A549 (cell line): ENCODE results near the gene GRIA2. TPM values are rescaled to one million over a fixed set of nuclear protein-coding genes. Genes with fewer than 3 reads are reported as not detected.

Source experiments
- ATAC-seq, 2 experiments: fragments of 200-7000 bp in 1 of 2; fragments of >200 bp in 1 of 2; cut with Nextera tagmentation in 1 of 2; cut with Tn5 transposase in 1 of 2; 3 replicates each; pipeline versions ENCODE4 v1.8.0 to v1.9.1; 2018 to 2020; ENCODE audit warnings: mild to moderate bottlenecking in 1 of 2, moderate library complexity in 1 of 2
- CTCF ChIA-PET: fragments of 300-600 bp; sonication (Branson Sonifier 250); formaldehyde crosslinking; extraction: SDS; loops from one replicate; lab custom pipeline; 2021; ENCODE audit warnings: antibody characterized with exemption, inconsistent platforms; lab: Yijun Ruan, JAX
- POLR2A ChIA-PET: fragments of 350-600 bp; formaldehyde crosslinking; extraction: SDS; loops from one replicate; lab custom pipeline; 2021; ENCODE audit warnings: antibody characterized with exemption, inconsistent platforms; lab: Yijun Ruan, JAX
- DNase-seq, 2 experiments: peaks; one replicate each; pipeline versions ENCODE4 v3.0.0 to v3.0.0-alpha.2; 2011 to 2016; ENCODE audit warnings: low read depth in 1 of 2, low spot score in 1 of 2
- FAIRE-seq: peaks from 2 replicates; lab custom pipeline; 2011; peaks lifted over from hg19 to GRCh38; lab: Jason Lieb, UNC
- H3K27ac ChIP-seq, 2 experiments: fragments of >200 bp; sonication (Bioruptor Twin); formaldehyde crosslinking; 3 replicates each; pipeline ENCODE4 v1.5.1; 2016 to 2017
- H3K4me1 ChIP-seq: fragments of >200 bp; sonication (Bioruptor Twin); formaldehyde crosslinking; 3 replicates; pipeline ENCODE4 v1.6.1; 2016
- H3K4me2 ChIP-seq: fragments of >200 bp; sonication (Bioruptor Twin); formaldehyde crosslinking; 3 replicates; pipeline ENCODE4 v1.6.1; 2016
- H3K4me3 ChIP-seq: fragments of >200 bp; sonication (Bioruptor Twin); formaldehyde crosslinking; 3 replicates; pipeline ENCODE4 v1.5.1; 2016
- H3K9me3 ChIP-seq: fragments of >200 bp; sonication (Bioruptor Twin); formaldehyde crosslinking; 3 replicates; pipeline ENCODE4 v1.6.1; 2016
- CBX8 ChIP-seq: fragments of 200-600 bp; sonication (generic); IDR thresholded peaks from 2 replicates; pipeline ENCODE4 v1.6.1; 2016
- E2F6 ChIP-seq: IDR thresholded peaks from 2 replicates; pipeline ENCODE4 v1.6.1; 2012; ENCODE audit warnings: low read depth, borderline replicate concordance
- EHF ChIP-seq: fragments of 250-450 bp; sonication (Bioruptor Pico); IDR thresholded peaks from 2 replicates; pipeline ENCODE4 v1.5.0; 2020; ENCODE audit warnings: mild to moderate bottlenecking
- EHMT2 ChIP-seq: fragments of 200-600 bp; sonication (generic); IDR thresholded peaks from 2 replicates; pipeline ENCODE4 v1.6.1; 2016; ENCODE audit warnings: antibody characterized with exemption, low read depth, mild to moderate bottlenecking, moderate library complexity
- FOSB ChIP-seq: fragments of 250-450 bp; sonication (Bioruptor Pico); IDR thresholded peaks from 2 replicates; pipeline ENCODE4 v1.5.0; 2020; ENCODE audit warnings: mild to moderate bottlenecking, moderate library complexity
- GATA3 ChIP-seq: IDR thresholded peaks from 2 replicates; pipeline ENCODE4 v1.6.1; 2012; ENCODE audit warnings: borderline replicate concordance
- HEYL ChIP-seq: fragments of 250-450 bp; sonication (Bioruptor Pico); IDR thresholded peaks from 2 replicates; pipeline ENCODE4 v1.8.0; 2021; ENCODE audit warnings: mild to moderate bottlenecking, moderate library complexity
- HOXA7 ChIP-seq: fragments of 250-450 bp; sonication (Bioruptor Pico); IDR thresholded peaks from 2 replicates; pipeline ENCODE4 v1.5.0; 2020; ENCODE audit warnings: mild to moderate bottlenecking, moderate library complexity
- HOXB5 ChIP-seq: fragments of 250-450 bp; sonication (Bioruptor Pico); IDR thresholded peaks from 2 replicates; pipeline ENCODE4 v1.5.0; 2020; ENCODE audit warnings: mild to moderate bottlenecking, moderate library complexity
- MAFK ChIP-seq: fragments of 450-650 bp; IDR thresholded peaks from 2 replicates; pipeline ENCODE4 v1.6.1; 2014; ENCODE audit not compliant: partially characterized antibody
- MAZ ChIP-seq: fragments of 150-350 bp; IDR thresholded peaks from 2 replicates; pipeline ENCODE4 v1.6.1; 2014; ENCODE audit warnings: antibody characterized with exemption, low read depth, low read length, borderline replicate concordance
- POLR2A ChIP-seq: IDR thresholded peaks from 2 replicates; pipeline ENCODE4 v1.6.1; 2012; ENCODE audit warnings: mild to moderate bottlenecking, low read length
- POLR2AphosphoS2 ChIP-seq: conservative IDR thresholded peaks from 2 replicates; pipeline ENCODE4 v1.6.1; 2012; ENCODE audit warnings: low read length, improper control_type of control experiment, inconsistent platforms
- RAD21 ChIP-seq, 2 experiments: fragments of >200 bp in 1 of 2; sonication (Bioruptor Twin) in 1 of 2; formaldehyde crosslinking in 1 of 2; IDR thresholded peaks in 1 of 2; conservative IDR thresholded peaks in 1 of 2; 2 replicates in 1 of 2; 3 replicates in 1 of 2; pipeline ENCODE4 v1.6.1; 2012 to 2018; ENCODE audit warnings: inconsistent platforms in 1 of 2
- RNF2 ChIP-seq: fragments of 200-600 bp; sonication (generic); IDR thresholded peaks from 2 replicates; pipeline ENCODE4 v1.6.1; 2016; ENCODE audit warnings: low read depth, mild to moderate bottlenecking, antibody characterized with exemption, moderate library complexity, borderline replicate concordance
- ZC3H11A ChIP-seq: fragments of 450-650 bp; IDR thresholded peaks from 2 replicates; pipeline ENCODE4 v1.6.1; 2014; ENCODE audit warnings: antibody characterized with exemption, mild to moderate bottlenecking
- ZFP36 ChIP-seq: fragments of 450-650 bp; IDR thresholded peaks from 2 replicates; pipeline ENCODE4 v1.6.1; 2014; ENCODE audit warnings: borderline replicate concordance; ENCODE audit not compliant: partially characterized antibody
- ZNF302 ChIP-seq: fragments of 250-450 bp; sonication (Bioruptor Pico); IDR thresholded peaks from 2 replicates; pipeline ENCODE4 v1.9.0; 2021; ENCODE audit warnings: inconsistent platforms, mild to moderate bottlenecking, moderate library complexity
- WGBS: methylation state at CpG from one replicate; pipeline ENCODE4 v1.1.6; 2017; ENCODE audit errors: missing lambda C conversion rate; 5-methylcytosine and 5-hydroxymethylcytosine counted together
- polyA plus RNA-seq, 4 experiments: library from polyadenylated mRNA; depleted of rRNA in 3 of 4; stranded (reverse); fragments of >200 nt; fragmentation: RNase III in 1 of 4; extraction: RNeasy Plus Mini Kit Qiagen cat#74134 plus additional on column Dnase treatment in 1 of 4; gene quantifications; 2 replicates in 3 of 4; 3 replicates in 1 of 4; pipeline ENCODE4 v1.2.3, GENCODE V29; 2011 to 2017
- TF ChIP-seq, protein P1 (sequence below): fragments of 450-650 bp; IDR thresholded peaks from 2 replicates; pipeline ENCODE4 v1.6.1; 2014; ENCODE audit warnings: antibody characterized with exemption
- TF ChIP-seq, protein P2 (sequence below): fragments of >200 bp; sonication (Bioruptor Twin); formaldehyde crosslinking; IDR thresholded peaks from 3 replicates; pipeline ENCODE4 v1.6.1; 2016

GRIA2 gene
- polyA plus RNA-seq, 2 of the 4 experiments (the other 2 are of a cell fraction): 0.08 TPM; not detected in 1

DNA sequence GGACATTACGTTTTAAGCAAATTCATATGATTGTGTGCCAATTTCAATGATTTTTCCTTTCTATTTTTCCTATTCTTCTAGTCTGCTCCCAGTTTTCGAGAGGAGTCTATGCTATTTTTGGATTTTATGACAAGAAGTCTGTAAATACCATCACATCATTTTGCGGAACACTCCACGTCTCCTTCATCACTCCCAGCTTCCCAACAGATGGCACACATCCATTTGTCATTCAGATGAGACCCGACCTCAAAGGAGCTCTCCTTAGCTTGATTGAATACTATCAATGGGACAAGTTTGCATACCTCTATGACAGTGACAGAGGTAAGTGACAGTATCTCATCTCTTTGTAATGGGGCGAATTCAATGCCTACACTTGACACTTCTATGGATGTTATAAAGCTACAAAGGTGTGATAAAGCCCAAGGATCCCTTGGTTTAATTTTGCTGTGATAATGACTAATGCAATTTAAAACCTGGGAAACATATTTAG lies 83.0 kb downstream of the GRIA2 start (continued):
- TF ChIP-seq E2F6 (no peak), ZNF302 (CRISPR knock-in tag) (no peak), RNF2 (no peak), HEYL (no peak), POLR2A (no peak), HOXB5 (CRISPR knock-in tag) (no peak)
- TF ChIP-seq, protein P1, sequence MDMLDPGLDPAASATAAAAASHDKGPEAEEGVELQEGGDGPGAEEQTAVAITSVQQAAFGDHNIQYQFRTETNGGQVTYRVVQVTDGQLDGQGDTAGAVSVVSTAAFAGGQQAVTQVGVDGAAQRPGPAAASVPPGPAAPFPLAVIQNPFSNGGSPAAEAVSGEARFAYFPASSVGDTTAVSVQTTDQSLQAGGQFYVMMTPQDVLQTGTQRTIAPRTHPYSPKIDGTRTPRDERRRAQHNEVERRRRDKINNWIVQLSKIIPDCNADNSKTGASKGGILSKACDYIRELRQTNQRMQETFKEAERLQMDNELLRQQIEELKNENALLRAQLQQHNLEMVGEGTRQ: no peak

DNA sequence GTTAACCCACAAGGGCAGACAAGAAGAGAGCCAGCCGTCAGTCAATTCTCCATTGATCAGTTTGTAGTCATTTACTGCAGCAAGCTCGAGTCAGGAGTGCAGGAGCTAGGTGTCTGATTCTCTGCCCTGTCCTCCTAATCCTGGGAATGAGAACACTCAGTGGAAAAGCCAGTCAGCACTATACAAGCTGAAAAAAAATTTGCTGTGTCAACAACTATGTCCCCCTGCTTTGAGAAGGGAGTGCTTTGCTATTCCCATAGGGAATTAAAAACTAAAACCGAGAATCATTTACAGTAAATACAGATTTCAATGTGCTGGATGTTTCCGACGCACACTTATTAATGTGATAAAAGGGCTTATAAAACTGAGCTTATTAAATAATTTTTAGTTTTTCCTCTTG lies 84.2 kb downstream of the GRIA2 start:
- DNase-seq (no peak), FAIRE-seq (no peak), ATAC-seq (no peak)
- Histone ChIP-seq H3K4me3 (no peak overlapping the region), H3K4me2 (no peak overlapping the region), H3K27ac (no peak overlapping the region), H3K9me3 (no peaks in the 10 kb centered on the region), H3K4me1 (no peaks in the 10 kb centered on the region)
- WGBS: 42% methylated on average over 4 of the region's 5 CpGs
- POLR2A ChIA-PET: no interaction called here
- CTCF ChIA-PET: no interaction called here
- TF ChIP-seq MAFK (peak; percentile 28), HEYL (no peak), GATA3 (no peak)

DNA sequence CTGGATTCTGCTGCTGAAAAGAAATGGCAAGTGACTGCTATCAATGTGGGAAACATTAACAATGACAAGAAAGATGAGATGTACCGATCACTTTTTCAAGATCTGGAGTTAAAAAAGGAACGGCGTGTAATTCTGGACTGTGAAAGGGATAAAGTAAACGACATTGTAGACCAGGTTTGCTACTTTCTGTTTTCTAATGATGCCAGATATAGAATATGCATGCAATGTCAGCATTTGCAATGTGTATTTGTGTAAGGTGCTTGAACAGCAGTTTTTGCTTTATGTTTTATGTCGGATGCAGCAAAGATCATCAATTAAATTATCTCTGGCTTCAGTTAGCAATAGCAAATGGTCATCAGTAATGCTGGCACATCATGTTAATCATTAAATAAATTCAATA lies 92.2 kb downstream of the GRIA2 start:
- no peak overlapping the region for H3K27ac ChIP-seq
- no peak for ATAC-seq
- POLR2A ChIA-PET: no interaction called here
- H3K4me1 ChIP-seq: no peaks in the 10 kb centered on the region
- CTCF ChIA-PET: no interaction called here
- no peaks in the 10 kb centered on the region for H3K9me3 ChIP-seq
- no peak overlapping the region for H3K4me3 ChIP-seq
- no peak for FAIRE-seq
- WGBS: 34% methylated on average over 5 of the region's 5 CpGs
- H3K4me2 ChIP-seq: no peak overlapping the region
- TF ChIP-seq MAFK (no peak), POLR2AphosphoS2 (no peak), HOXB5 (CRISPR knock-in tag) (no peak)
- no peak for DNase-seq

DNA sequence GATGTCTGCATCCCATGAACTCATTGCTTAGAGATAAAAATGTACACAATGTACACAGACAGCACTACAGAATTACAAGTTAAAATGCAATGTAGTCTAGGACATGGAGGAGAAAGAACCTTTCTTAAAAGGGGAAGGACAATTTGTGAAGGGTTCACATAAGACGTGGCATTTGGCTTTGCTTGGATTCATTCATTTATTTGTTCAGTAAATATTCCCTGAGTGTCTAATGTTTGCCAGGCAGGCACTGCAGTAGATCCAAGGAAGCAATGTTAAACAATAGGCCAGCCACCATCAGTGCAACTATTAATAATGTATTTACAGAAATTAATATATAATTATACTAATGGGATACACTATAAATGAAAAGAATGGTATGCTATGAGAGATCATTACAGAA lies 94.4 kb downstream of the GRIA2 start:
- Histone ChIP-seq H3K4me2 (no peak overlapping the region), H3K4me1 (no peaks in the 10 kb centered on the region), H3K9me3 (no peaks in the 10 kb centered on the region), H3K4me3 (no peak overlapping the region), H3K27ac (no peak overlapping the region)
- FAIRE-seq (no peak), ATAC-seq (no peak), DNase-seq (peak in 1 of 2 experiments; percentile 3)
- CTCF ChIA-PET: no interaction called here
- TF ChIP-seq FOSB (CRISPR knock-in tag): no peak
- TF ChIP-seq CBX8: no peak
- TF ChIP-seq HOXA7: no peak
- TF ChIP-seq, protein P2, sequence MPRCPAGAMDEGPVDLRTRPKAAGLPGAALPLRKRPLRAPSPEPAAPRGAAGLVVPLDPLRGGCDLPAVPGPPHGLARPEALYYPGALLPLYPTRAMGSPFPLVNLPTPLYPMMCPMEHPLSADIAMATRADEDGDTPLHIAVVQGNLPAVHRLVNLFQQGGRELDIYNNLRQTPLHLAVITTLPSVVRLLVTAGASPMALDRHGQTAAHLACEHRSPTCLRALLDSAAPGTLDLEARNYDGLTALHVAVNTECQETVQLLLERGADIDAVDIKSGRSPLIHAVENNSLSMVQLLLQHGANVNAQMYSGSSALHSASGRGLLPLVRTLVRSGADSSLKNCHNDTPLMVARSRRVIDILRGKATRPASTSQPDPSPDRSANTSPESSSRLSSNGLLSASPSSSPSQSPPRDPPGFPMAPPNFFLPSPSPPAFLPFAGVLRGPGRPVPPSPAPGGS: no peak
- TF ChIP-seq GATA3: no peak
- no peak for TF ChIP-seq MAZ
- TF ChIP-seq EHF (CRISPR knock-in tag): no peak
- no peak for TF ChIP-seq ZFP36
- TF ChIP-seq RAD21 (conservative IDR thresholded peaks at IDR 0.05 in 1 of 2, IDR thresholded peaks at IDR 0.05 in 1 of 2): no peak
- TF ChIP-seq ZC3H11A: no peak
- no peak for TF ChIP-seq POLR2A
- no peak for TF ChIP-seq EHMT2
- POLR2A ChIA-PET: no interaction called here
- WGBS: 0% methylated on average over 1 of the region's 1 CpG
